ENCODE data around the gene RERE.

DNA sequence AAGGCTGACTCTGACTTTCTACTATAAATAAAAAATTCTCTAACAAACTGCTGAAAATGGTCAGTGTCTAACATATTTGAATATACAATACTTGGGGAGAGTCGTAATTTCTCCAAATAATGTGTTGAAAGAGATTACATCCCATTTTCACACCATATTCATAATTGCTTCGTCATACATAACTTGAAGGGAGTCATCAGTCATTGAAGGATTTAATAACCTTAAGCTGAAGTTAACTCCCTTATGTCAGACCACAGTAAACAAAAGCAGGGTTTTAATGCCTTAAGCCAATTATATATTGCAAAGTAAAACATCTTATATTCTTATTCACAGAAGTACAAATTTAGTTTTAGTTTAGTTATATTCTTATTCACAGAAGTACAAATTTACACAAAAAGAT lies 129.9 kb downstream of the RERE start:
- TF ChIP-seq, protein P1, sequence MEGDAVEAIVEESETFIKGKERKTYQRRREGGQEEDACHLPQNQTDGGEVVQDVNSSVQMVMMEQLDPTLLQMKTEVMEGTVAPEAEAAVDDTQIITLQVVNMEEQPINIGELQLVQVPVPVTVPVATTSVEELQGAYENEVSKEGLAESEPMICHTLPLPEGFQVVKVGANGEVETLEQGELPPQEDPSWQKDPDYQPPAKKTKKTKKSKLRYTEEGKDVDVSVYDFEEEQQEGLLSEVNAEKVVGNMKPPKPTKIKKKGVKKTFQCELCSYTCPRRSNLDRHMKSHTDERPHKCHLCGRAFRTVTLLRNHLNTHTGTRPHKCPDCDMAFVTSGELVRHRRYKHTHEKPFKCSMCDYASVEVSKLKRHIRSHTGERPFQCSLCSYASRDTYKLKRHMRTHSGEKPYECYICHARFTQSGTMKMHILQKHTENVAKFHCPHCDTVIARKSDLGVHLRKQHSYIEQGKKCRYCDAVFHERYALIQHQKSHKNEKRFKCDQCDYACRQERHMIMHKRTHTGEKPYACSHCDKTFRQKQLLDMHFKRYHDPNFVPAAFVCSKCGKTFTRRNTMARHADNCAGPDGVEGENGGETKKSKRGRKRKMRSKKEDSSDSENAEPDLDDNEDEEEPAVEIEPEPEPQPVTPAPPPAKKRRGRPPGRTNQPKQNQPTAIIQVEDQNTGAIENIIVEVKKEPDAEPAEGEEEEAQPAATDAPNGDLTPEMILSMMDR (conservative IDR thresholded peaks at IDR 0.05; ENCODE audit: low read length), result no peak
- TF ChIP-seq EZH2phosphoT487 (IDR thresholded peaks at IDR 0.05; ENCODE audit: borderline replicate concordance, low read depth, low read length), result no peak

Measured in OCI-LY7 (cell line).